Stimulated activated naive CD4-positive, alpha-beta T cell (primary cell): ENCODE results near the gene ZKSCAN1.

Experiments
- DNase-seq, 6 experiments: peaks; one replicate each; lab custom pipeline; 2025; lab: John Stamatoyannopoulos, UW

Gene ZKSCAN1

DNA sequence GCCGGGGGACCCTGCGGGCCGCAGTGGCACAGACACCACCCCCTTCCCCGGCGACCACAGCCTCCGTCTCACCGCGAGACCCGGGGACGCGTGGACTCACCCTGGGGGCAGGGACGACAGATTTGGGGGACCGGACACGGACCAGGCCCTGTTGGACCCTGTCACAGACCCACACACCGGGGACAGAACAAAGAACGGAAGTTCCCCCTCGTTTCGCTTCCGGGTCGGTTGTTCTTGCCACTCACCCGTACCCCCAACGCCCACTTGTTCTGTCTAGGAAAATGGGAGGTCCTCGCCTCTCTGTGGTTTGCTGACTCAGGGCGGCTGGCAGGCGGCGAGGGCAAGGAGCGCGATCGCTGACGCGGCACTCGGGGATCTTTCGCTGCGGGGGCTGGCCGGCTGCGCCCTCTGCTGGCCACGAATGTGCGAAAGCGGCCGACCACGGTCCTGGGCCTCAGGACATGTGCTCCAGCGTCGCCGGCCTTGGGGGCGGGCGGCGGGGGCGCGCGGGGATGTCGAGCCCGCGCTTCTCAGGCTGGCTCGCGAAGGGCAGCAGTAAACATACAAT, 66.2 kb downstream of the ZKSCAN1 start, which contains the start of gene ZNF3:
Gene ZNF3 (minus strand): TSS at position 189 of the 568 bp plus-strand sequence. CDS start 4,366 bp downstream, outside the sequence.
- DNase-seq: peak; percentile 89 to 97 (median 96)

DNA sequence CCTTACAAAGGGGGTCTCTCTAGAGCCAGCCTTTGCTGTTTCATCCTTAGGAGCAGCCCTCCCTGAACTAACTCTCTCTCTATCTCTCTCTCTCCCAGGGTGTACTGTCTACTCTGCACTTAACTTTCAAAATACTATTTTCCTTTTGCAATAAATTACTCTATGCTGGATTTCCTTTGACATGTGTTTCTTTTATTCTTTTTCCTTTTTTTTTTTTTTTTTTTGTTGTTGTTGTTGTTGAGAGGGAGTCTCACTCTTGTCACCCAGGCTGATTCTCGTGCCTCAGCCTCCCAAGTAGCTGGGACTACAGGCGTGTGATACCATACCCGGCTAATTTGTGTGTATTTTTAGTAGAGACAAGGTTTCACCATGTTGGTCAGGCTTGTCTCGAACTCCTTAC, 67.6 kb downstream of the ZKSCAN1 start:
- no peak for DNase-seq

DNA sequence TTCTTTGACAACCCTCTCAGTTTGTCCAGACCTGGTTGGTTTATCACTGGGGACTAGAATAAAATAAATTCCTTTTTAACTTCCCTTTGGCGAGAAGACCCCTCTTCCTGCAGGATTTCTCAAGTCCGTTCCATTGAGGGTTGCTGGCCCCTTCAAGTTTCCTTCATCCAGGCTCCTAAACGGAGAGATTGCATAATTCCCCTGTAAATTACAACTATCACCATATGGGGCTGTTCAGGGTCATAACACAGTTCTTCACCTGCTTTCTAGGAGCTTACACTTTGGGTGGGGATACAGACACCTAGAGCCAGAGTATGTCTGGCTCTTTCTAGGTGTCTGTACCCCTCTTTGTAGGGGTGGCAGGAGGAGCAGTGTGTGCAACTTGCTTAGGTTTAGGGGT, 70.1 kb downstream of the ZKSCAN1 start:
- DNase-seq: no peak

DNA sequence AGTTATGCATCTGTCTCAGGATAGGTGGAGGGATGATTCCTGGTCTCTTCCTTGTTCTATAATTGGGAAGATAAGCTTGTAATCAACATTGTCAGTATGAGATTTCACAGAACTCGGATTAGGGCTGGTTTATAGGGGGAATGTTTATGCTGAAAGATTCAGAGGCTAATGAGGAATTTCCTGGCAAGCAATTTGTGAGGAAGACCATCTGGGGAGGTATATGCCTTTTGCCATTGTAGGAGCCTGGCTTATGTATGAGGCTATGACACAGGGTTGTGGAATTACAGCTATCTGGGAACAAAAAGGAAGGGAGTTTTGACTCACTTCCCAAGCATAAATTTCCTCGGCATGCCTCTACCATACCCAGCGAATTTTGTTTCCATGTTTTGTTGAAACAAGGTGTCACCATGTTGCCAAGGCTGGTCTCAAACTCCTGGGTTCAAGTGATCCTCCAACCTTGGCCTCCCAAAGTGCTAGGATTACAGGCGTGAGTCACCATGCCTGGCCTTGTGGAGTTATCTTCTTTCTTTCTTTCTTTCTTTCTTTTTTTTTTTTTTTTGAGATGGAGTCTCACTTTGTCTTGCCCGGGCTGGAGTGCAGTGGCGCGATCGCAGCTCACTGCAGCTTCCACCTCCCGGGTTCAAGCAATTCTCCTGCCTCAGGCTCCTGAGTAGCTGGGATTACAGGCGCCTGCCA, 71.8 kb downstream of the ZKSCAN1 start:
- DNase-seq: no peak

DNA sequence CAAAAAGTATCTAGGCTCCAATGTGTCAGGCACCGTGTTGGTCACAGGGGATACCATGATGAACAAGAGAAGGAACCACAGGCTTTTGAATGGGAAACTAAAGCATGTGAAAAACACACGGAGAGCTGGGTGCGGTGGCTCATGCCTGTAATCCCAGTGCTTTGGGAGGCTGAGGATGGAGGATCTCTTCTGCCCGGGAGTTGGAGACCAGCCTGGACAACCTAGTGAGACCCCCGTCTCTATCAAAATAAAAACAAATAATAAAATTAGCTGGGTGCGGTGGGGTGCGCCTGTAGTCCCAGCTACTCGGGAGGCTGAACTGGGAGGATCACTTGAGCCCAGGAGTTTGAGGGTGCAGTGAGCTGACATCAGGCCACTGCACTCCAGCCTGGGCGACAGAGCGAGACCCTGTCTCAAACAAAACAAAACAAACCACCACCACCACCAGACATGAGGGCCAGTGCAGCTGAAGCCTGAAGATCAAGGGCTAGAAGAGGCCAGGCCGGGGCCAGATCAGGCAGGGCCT, 72.8 kb downstream of the ZKSCAN1 start:
- no peak for DNase-seq

DNA sequence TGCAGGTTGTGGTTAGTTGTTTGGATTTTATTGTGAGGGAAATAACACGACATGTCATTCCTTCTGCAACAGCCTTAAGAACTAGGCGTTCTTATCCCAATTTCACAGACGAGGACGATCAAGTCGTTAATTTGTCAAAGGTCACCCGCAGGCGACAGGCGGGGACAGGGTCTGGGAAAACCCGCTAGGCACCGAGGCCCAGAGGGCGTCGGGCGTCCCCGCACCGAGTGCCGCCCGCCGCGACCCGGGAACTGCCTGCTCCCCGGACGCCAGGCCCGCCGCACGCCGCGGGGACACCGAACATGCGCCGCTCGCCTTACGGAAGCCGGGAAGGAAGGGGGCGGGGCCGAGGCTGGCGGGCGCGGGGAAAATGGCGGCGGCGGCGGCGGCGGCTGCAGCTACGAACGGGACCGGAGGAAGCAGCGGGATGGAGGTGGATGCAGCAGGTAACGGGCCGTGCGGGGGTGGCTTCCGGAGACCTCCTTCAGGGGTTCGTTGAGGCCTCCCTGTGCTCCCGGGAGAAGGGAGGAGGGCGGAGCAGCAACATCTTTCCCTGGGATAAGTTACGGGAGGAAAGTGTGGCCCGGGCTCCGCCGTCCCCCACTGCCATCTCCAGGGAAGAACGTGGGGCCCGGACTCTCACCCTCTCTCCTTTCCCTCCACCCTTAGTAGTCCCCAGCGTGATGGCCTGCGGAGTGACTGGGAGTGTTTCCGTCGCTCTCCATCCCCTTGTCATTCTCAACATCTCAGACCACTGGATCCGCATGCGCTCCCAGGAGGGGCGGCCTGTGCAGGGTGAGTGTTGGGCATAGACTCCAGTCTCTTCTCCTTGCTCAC, 73.4 kb downstream of the ZKSCAN1 start, which contains the start of gene COPS6:
Gene COPS6 (plus strand): TSS at position 349 of the 837 bp plus-strand sequence. CDS start 22 bp downstream, at position 371.
- DNase-seq: peak; percentile 70 to 89 (median 84)

DNA sequence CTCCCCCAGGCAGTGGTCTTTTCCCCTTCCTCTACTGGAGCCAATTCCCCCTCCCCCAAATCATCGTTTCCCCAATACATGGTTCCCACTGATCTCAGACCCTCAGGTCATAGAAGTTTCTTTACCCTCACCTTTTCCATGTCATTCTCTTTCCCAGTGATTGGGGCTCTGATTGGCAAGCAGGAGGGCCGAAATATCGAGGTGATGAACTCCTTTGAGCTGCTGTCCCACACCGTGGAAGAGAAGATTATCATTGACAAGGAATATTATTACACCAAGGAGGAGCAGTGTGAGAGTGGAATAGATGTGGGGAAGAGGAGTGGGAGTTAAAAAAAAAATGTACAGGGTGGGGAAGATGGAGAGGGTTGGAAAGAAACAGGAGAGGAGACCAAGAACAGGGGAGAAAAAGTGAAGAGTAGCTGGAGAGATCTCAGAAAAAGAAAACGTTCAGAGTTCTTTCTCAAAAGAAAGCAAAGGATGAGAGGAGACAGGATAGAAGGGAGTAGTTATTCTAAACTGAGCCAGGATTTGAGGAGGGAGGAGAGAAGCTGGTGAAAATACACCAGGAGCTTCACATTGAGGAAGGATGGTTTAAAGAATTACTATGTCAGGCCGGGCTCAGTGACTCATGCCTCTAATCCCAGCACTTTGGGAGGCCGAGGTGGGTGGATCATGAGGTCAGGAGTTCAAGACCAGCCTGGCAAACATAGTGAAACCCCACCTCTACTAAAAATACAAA, 74.2 kb downstream of the ZKSCAN1 start:
- DNase-seq: no peak

DNA sequence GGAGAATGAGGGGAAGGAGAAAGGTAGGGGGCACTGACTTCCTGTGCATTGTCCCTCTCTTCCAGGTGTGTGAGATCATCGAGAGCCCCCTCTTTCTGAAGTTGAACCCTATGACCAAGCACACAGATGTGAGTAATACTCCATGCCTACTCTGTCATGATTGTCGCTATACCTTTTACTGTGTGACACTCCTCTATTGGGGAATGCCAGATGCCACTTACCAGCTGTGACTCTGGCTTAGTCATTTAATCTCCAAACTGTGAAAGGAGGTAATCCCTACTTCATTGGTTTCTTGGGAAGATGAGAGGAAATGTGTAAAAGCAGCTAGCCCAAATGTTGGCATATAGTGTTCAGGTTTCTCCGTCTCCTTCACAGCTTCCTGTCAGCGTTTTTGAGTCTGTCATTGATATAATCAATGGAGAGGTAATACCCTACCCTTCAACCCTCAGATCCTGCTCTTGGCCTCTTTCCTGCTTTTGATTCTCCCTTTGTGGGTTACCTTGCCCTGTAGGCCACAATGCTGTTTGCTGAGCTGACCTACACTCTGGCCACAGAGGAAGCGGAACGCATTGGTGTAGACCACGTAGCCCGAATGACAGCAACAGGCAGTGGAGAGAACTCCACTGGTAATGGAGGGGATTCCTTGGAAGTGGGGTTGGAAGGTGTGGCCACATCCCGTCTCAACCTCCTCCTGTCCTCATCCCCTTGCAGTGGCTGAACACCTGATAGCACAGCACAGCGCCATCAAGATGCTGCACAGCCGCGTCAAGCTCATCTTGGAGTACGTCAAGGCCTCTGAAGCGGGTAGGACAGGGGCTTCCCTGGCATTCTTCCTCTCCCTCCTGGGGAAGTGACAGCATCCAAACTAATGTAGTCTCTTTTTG, 75.4 kb downstream of the ZKSCAN1 start:
- no peak for DNase-seq
